HG02642 (cell line): ENCODE results near the gene HACE1.
A peak's percentile ranks its signal among the peaks of the same experiment; 100 is the strongest.
"Not testable (repeated sequence)": the region's sequence is repeated elsewhere in the genome, so short reads cannot be mapped to it uniquely, and the experiment has no call there.

Experiments used
- ATAC-seq: cut with Tn5 transposase; IDR thresholded peaks from one replicate; pipeline ENCODE4 v1.9.1; 2021; ENCODE audit warnings: mild to moderate bottlenecking; ENCODE audit not compliant: unreplicated experiment, poor library complexity

Gene HACE1, protein sequence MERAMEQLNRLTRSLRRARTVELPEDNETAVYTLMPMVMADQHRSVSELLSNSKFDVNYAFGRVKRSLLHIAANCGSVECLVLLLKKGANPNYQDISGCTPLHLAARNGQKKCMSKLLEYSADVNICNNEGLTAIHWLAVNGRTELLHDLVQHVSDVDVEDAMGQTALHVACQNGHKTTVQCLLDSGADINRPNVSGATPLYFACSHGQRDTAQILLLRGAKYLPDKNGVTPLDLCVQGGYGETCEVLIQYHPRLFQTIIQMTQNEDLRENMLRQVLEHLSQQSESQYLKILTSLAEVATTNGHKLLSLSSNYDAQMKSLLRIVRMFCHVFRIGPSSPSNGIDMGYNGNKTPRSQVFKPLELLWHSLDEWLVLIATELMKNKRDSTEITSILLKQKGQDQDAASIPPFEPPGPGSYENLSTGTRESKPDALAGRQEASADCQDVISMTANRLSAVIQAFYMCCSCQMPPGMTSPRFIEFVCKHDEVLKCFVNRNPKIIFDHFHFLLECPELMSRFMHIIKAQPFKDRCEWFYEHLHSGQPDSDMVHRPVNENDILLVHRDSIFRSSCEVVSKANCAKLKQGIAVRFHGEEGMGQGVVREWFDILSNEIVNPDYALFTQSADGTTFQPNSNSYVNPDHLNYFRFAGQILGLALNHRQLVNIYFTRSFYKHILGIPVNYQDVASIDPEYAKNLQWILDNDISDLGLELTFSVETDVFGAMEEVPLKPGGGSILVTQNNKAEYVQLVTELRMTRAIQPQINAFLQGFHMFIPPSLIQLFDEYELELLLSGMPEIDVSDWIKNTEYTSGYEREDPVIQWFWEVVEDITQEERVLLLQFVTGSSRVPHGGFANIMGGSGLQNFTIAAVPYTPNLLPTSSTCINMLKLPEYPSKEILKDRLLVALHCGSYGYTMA

DNA sequence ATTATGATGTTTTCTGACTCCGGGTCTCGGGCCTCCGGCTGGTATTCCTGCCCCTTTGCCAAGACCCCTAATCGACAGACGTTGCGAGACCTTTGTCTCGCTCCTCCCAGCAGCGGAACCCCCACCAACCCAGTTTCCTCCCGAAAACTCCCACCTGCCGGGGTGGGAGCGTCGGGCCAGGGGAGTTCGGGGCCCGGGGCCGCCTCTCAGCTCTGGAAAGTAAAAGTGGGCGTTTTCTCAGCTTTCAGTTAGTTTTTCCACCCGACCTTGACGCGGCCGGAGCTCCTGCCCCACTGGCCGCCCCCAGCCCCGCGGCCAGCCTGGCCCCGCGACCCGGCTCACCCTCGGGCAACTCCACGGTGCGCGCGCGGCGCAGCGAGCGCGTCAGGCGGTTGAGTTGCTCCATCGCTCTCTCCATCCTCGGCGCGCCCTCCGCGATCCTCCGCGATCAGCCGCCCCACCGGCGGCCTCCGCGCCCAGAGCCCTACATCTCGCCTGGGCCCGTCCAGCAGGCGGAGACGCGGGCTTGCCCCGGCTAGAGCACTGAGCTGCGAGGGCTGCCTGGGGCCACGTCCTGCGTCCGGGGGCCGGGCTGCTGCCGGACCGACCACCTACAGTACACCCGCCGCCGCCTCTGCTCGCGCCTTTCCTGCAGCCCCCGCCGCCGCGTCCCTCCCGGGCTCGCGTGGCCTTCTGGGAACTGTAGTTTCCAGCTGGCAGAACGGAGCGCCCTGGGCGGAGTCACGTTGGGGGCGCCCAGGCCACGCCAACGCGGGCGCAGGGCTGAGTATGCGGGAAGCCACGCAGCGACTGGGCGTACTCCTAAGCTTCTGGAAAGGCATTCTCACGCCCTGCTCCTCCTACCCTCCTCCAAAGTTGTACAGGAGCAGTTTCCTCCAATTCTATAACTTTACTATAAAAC is at the start of gene HACE1:
TSS of gene HACE1 (minus strand) at position 695 of the 922 bp plus-strand sequence. CDS start at position 418, 277 bp downstream.
- peak; percentile 99 for ATAC-seq

GRCh38 chr6:104908888-104909525 is 49.3 kb upstream of the HACE1 start:
- no peak for ATAC-seq

GRCh38 chr6:104908031-104908887 is 48.5 kb upstream of the HACE1 start:
- no peak for ATAC-seq

- not testable (repeated sequence) for ATAC-seq
Observed at GRCh38 chr6:104898893-104899292, 39.2 kb upstream of the HACE1 start.

DNA sequence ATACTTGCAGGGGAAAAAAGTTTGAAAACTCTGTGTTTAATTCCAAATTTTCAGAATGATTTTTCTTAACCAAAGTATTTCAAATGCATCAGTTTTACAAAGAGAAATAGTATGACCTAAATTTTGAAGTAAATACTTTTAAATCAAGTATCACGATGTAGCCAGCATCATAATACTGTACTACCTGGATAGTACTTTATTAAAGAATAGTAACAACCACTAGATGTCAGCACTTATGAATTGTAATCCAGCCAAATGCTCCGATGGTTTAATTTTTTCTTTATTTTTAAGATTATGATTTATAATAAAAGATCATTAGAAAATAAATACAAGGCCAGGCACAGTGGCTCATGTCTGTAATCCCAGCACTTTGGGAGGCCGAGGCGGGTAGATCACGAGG is 37.2 kb upstream of the HACE1 start:
- no peak for ATAC-seq

- ATAC-seq = no peak
Observed at GRCh38 chr6:104888066-104888465, 28.3 kb upstream of the HACE1 start.

DNA sequence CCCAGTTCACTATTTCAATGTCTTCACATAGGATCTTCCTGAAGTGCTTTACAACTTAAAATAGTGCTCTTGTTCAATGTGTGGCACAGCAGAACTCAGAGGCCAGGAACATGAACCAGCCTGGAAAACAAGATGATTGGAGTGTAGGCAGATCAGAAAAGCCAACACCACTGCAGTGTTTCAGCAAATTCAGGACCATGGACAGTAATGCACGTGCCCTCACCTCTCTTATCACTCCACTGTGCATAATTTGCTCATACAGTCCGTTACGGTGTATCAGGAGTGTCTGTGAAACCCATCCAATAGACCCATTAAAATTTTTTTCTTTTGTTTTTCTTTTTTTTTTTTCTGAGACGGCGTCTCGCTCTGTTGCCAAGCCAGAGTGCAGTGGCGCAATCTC is 27.6 kb upstream of the HACE1 start:
- no peak for ATAC-seq

DNA sequence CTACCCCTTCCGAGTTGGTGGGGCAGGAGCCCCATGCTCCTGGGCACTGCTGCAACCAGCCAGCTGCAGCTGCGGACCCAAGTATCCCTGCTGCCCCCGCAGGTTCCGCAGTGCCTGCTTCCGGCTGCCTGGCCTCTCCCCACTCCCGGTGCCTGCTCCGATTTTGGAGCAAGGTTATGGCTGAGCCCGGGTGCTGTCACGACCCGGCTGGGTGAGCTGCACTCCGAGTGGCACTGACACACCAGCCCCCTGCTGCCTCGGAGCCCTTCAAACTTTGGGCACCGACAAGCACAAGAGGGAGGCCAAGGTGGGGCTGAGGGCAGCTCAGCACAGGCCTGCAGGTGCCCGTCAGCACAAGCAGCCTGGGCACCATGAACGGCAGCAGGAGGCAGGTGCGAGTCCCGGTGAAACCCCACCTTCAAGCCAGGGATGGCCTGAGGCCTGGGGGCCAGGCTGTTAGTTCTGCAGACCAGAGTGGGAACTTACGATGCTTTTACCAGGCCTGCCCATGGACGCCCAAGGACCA is 25.9 kb upstream of the HACE1 start:
- ATAC-seq = no peak

GRCh38 chr6:104884867-104885517 is 25.3 kb upstream of the HACE1 start:
- no peak for ATAC-seq

GRCh38 chr6:104881964-104882668 is 22.4 kb upstream of the HACE1 start:
- ATAC-seq = no peak

- no peak for ATAC-seq
Observed at GRCh38 chr6:104862456-104862855, 2.7 kb upstream of the HACE1 start.

- ATAC-seq = no peak
Observed at GRCh38 chr6:104860221-104860620, 502 bp upstream of the HACE1 start.

DNA sequence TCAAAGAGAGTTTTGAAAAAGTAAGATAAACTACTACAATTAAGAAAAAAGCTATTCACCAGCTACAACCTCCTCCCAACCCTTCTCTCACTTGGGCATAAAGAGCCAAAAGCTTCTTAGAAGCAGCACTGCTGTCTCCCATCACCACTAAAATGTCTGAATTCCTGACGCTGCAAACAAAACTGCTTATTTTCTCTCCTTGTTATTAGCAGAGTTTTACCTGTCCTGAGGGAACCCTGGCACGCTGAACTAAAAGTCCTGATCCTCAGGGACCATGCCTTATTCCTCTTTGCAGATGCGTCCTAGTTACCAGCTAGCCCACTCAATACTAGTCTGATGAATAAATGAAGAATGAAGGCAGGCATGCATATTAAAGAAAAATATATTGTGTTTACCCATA is 1.1 kb downstream of the HACE1 start:
- ATAC-seq = no peak

GRCh38 chr6:104855507-104855906 is 4.2 kb downstream of the HACE1 start:
- no peak for ATAC-seq

GRCh38 chr6:104847721-104848120 is 12.0 kb downstream of the HACE1 start:
- not testable (repeated sequence) for ATAC-seq

GRCh38 chr6:104843229-104843628 is 16.5 kb downstream of the HACE1 start:
- ATAC-seq = no peak

- no peak for ATAC-seq
Observed at GRCh38 chr6:104837158-104837557, 22.6 kb downstream of the HACE1 start.
